Measurements from ENCODE around the gene PAM.

- TF ChIP-seq CTCF (IDR thresholded peaks at IDR 0.05; ENCODE audit: insufficient read depth, low read length, poor library complexity, severe bottlenecking) (no peak), EZH2phosphoT487 (conservative IDR thresholded peaks at IDR 0.05; ENCODE audit: low read length) (no peak)
These were observed 41.4 kb downstream of the PAM start for GRCh38 chr5:102796498-102796897.
